GM12878 (cell line): ENCODE data around the gene PDE9A. TPM values are rescaled to one million over a fixed set of nuclear protein-coding genes. Genes with fewer than 3 reads are reported as not detected.
"Not testable (repeated sequence)": the region's sequence is repeated elsewhere in the genome, so short reads cannot be mapped to it uniquely, and the experiment has no call there.

Source experiments
- ATAC-seq: fragments of 200-7000 bp; cut with Tn5 transposase; 3 replicates; pipeline ENCODE4 v1.9.1; 2020; ENCODE audit warnings: mild to moderate bottlenecking, moderate library complexity
- BruUV-seq: library from RNA; stranded (reverse); fragments of 400-500 nt; replicated peaks from 2 replicates; lab custom pipeline; 2021; lab: Mats Ljungman, UMichigan
- CTCF ChIA-PET: fragments of 300-600 bp; sonication (Branson Sonifier 250); formaldehyde crosslinking; extraction: SDS; loops from one replicate; lab custom pipeline; 2021; ENCODE audit warnings: inconsistent platforms; lab: Yijun Ruan, JAX
- POLR2A ChIA-PET: fragments of 350-600 bp; formaldehyde crosslinking; extraction: SDS; loops from one replicate; lab custom pipeline; 2021; ENCODE audit warnings: inconsistent platforms; lab: Charles Lee
- RAD21 ChIA-PET: fragments of 300-600 bp; sonication (Branson Sonifier 250); formaldehyde crosslinking; loops from one replicate; lab custom pipeline; 2023; ENCODE audit warnings: antibody characterized with exemption; ENCODE audit not compliant: unreplicated experiment; lab: Charles Lee
- SMC1A ChIA-PET: fragments of 300-600 bp; sonication (Branson Sonifier 250); formaldehyde crosslinking; loops from one replicate; lab custom pipeline; 2023; ENCODE audit not compliant: unreplicated experiment, uncharacterized antibody; lab: Charles Lee
- DNase-seq: peaks from one replicate; pipeline ENCODE4 v3.0.0-alpha.2; 2011; ENCODE audit warnings: low read depth, low spot score
- FAIRE-seq: peaks from 3 replicates; lab custom pipeline; 2011; peaks lifted over from hg19 to GRCh38; lab: Jason Lieb, UNC
- H2AFZ ChIP-seq: 2 replicates; pipeline ENCODE4 v1.6.0; 2011; ENCODE audit warnings: low read depth, low read length, control low read depth; ENCODE audit not compliant: control insufficient read depth
- H3K27ac ChIP-seq: 2 replicates; pipeline ENCODE4 v1.5.1; 2011; ENCODE audit warnings: control low read depth; ENCODE audit not compliant: control insufficient read depth, insufficient read depth
- H3K27me3 ChIP-seq, 2 experiments: replicated peaks in 1 of 2; 2 replicates each; pipeline versions ENCODE4 v1.6.0 to v1.6.1; 2011; ENCODE audit warnings: low read length in 1 of 2; ENCODE audit not compliant: control insufficient read depth in 2 of 2, insufficient read depth in 2 of 2
- H3K36me3 ChIP-seq, 2 experiments: 2 replicates each; pipeline ENCODE4 v1.5.1; 2011; ENCODE audit warnings: low read length in 1 of 2; ENCODE audit not compliant: control insufficient read depth in 2 of 2, insufficient read depth in 2 of 2
- H3K4me1 ChIP-seq: 2 replicates; pipeline ENCODE4 v1.6.1; 2011; ENCODE audit warnings: mild to moderate bottlenecking, low read length, moderate library complexity, mixed read lengths; ENCODE audit not compliant: control insufficient read depth, insufficient read depth
- H3K4me2 ChIP-seq: 2 replicates; pipeline ENCODE4 v1.6.0; 2011; ENCODE audit warnings: control low read depth; ENCODE audit not compliant: control insufficient read depth, insufficient read depth
- H3K4me3 ChIP-seq: fragments of 200-600 bp; sonication (generic); 2 replicates; pipeline ENCODE4 v1.5.1; 2016
- H3K79me2 ChIP-seq: 2 replicates; pipeline ENCODE4 v1.6.0; 2011; ENCODE audit warnings: low read length; ENCODE audit not compliant: control insufficient read depth, insufficient read depth
- H3K9ac ChIP-seq: 2 replicates; pipeline ENCODE4 v1.8.0; 2011; ENCODE audit warnings: low read length, control low read depth, mixed read lengths; ENCODE audit not compliant: control insufficient read depth, insufficient read depth
- H3K9me3 ChIP-seq: replicated peaks from 3 replicates; pipeline ENCODE4 v1.5.1; 2011; ENCODE audit warnings: mild to moderate bottlenecking, low read length; ENCODE audit not compliant: control insufficient read depth, insufficient read depth
- H4K20me1 ChIP-seq: 2 replicates; pipeline ENCODE4 v1.6.0; 2011; ENCODE audit not compliant: control insufficient read depth, insufficient read depth
- BMI1 ChIP-seq: fragments of 450-650 bp; IDR thresholded peaks from 2 replicates; pipeline ENCODE4 v1.6.1; 2016; ENCODE audit warnings: mild to moderate bottlenecking, moderate library complexity, borderline replicate concordance
- CBX5 ChIP-seq: sonication (generic); IDR thresholded peaks from 2 replicates; pipeline ENCODE4 v1.6.1; 2016; ENCODE audit warnings: low read depth, moderate library complexity, mild to moderate bottlenecking, inconsistent platforms
- POU2F2 ChIP-seq: IDR thresholded peaks from 3 replicates; pipeline ENCODE4 v1.6.1; 2011; ENCODE audit warnings: low read depth, mild to moderate bottlenecking, low read length, borderline replicate concordance
- SP1 ChIP-seq: IDR thresholded peaks from one replicate; pipeline ENCODE4 v1.6.1; 2011; ENCODE audit warnings: low read depth, low read length
- WGBS: methylation state at CpG from one replicate; pipeline ENCODE4 v1.1.6; 2016; ENCODE audit warnings: low lambda C conversion rate; ENCODE audit not compliant: insufficient replicate concordance, insufficient coverage; ENCODE audit errors: missing lambda C conversion rate; 5-methylcytosine and 5-hydroxymethylcytosine counted together
- in situ Hi-C: fragments of 300-500 bp; cut with MboI; formaldehyde crosslinking; loops from 9 replicates; pipeline ENCODE4 v1.14.3; 2018; ENCODE audit warnings: mixed read lengths
- intact Hi-C: fragments of 100-400 bp; cut with micrococcal nuclease; formaldehyde crosslinking; loops from one replicate; pipeline ENCODE4 v1.14.2; 2022; ENCODE audit not compliant: unreplicated experiment
- polyA plus RNA-seq, 11 experiments: library from polyadenylated mRNA; depleted of rRNA in 4 of 11; unstranded in 6 of 11; stranded (reverse) in 5 of 11; fragments of >200 nt; fragmentation: Nextera tagmentation in 4 of 11; fragmentation: Illumina TruSeq in 1 of 11; extraction: Ambion mirVana in 4 of 11; extraction: Trizol in 1 of 11; gene quantifications; 1 replicate in 1 of 11; 2 replicates in 10 of 11; pipeline versions ENCODE4 v1.2.1 to v1.2.3, GENCODE V29; 2011 to 2016; ENCODE audit warnings: inconsistent platforms in 2 of 11, missing spikeins in 2 of 11, low read depth in 1 of 11
- total RNA-seq, 4 experiments: library from RNA; depleted of rRNA in 3 of 4; stranded (reverse); fragments of >200 nt in 3 of 4; fragmentation: Illumina TruSeq in 1 of 4; extraction: Trizol in 1 of 4; gene quantifications; 2 replicates each; pipeline versions ENCODE4 v1.2.1 to v1.2.3, GENCODE V29; 2013 to 2021
- TF ChIP-seq, protein P1 (sequence below): fragments of 450-650 bp; conservative IDR thresholded peaks from 2 replicates; pipeline ENCODE4 v1.6.1; 2017; ENCODE audit warnings: mild to moderate bottlenecking, moderate library complexity

Gene PDE9A
- total and polyA plus RNA-seq, 10 of the 15 experiments (the other 5 are each of a cell fraction or from before 2014, with no cell fraction given) = 0.08 to 0.45 (median 0.20) TPM; not detected in 1

DNA sequence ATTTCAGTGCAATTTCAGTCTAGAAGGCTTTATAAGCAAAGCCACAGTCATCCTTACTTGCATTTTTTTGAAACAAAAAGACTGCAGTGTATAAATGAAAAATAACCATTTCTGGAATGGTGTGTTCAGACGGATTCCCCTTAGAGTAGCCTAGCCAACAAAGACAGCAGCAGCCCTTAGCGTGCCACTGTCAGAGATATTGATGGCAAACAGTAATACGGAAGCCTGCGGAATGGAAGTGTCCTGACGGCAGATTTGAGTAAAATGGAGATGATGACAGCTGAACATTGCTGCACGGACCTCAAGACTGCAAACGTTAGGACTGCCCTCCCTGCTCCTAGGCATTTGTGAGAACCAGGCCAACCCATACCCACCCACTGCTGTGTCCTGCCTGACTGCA lies 54.7 kb downstream of the PDE9A start (continued):
- TF ChIP-seq SP1 = no peak
- TF ChIP-seq, protein P1, sequence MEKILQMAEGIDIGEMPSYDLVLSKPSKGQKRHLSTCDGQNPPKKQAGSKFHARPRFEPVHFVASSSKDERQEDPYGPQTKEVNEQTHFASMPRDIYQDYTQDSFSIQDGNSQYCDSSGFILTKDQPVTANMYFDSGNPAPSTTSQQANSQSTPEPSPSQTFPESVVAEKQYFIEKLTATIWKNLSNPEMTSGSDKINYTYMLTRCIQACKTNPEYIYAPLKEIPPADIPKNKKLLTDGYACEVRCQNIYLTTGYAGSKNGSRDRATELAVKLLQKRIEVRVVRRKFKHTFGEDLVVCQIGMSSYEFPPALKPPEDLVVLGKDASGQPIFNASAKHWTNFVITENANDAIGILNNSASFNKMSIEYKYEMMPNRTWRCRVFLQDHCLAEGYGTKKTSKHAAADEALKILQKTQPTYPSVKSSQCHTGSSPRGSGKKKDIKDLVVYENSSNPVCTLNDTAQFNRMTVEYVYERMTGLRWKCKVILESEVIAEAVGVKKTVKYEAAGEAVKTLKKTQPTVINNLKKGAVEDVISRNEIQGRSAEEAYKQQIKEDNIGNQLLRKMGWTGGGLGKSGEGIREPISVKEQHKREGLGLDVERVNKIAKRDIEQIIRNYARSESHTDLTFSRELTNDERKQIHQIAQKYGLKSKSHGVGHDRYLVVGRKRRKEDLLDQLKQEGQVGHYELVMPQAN = no peak
- no peak for TF ChIP-seq CBX5
- no peak for TF ChIP-seq BMI1
- TF ChIP-seq POU2F2 = no peak

DNA sequence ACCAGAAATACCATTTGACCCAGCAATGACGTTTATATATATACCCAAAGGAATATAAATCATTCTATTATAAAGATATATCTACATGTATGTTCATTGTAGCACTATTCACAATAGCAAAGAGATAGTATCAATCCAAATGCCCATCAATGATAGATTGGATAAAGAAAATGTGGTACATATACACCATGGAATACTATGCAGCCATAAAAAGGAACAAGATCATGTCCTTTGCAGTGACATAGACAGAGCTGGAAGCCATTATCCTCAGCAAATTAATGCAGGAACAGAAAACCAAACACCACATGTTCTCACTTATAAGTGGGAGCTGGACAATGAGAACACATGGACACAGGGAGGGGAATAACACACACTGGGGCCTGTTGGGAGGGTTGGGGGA lies 55.5 kb downstream of the PDE9A start:
- ATAC-seq, H3K9ac ChIP-seq, POLR2A ChIA-PET, in situ Hi-C loops, DNase-seq, H3K27me3 ChIP-seq, H4K20me1 ChIP-seq, H3K4me1 ChIP-seq, H2AFZ ChIP-seq, H3K4me2 ChIP-seq, FAIRE-seq, RAD21 ChIA-PET, H3K36me3 ChIP-seq, H3K27ac ChIP-seq, H3K79me2 ChIP-seq, H3K4me3 ChIP-seq, BruUV-seq, SMC1A ChIA-PET, intact Hi-C loops, CTCF ChIA-PET, H3K9me3 ChIP-seq: not testable (repeated sequence)
- WGBS = 0% methylated on average over 1 of the region's 1 CpG
